SJCRH30 (cell line): Measurements from ENCODE around the gene PREX1. TPM values are rescaled to one million over a fixed set of nuclear protein-coding genes. Genes with fewer than 3 reads are reported as not detected.
A peak's percentile ranks its signal among the peaks of the same experiment; 100 is the strongest.

Experiments
- DNase-seq, 2 experiments: peaks; one replicate each; pipeline ENCODE4 v3.0.0-alpha.2; 2015 to 2020
- H3K27ac ChIP-seq: fragments of 250-450 bp; sonication (Bioruptor Pico); 2 replicates; pipeline ENCODE4 v1.5.1; 2020; ENCODE audit warnings: mild to moderate bottlenecking, moderate library complexity
- H3K27me3 ChIP-seq: fragments of 250-450 bp; sonication (Bioruptor Pico); 2 replicates; pipeline ENCODE4 v1.5.1; 2020; ENCODE audit warnings: mild to moderate bottlenecking, moderate library complexity
- H3K36me3 ChIP-seq: fragments of 250-450 bp; sonication (Bioruptor Pico); 2 replicates; pipeline ENCODE4 v1.5.1; 2020; ENCODE audit warnings: mild to moderate bottlenecking, moderate library complexity
- H3K4me1 ChIP-seq: fragments of 250-450 bp; sonication (Bioruptor Pico); 2 replicates; pipeline ENCODE4 v1.5.1; 2020; ENCODE audit warnings: mild to moderate bottlenecking, moderate library complexity
- H3K4me3 ChIP-seq: fragments of 250-450 bp; sonication (Bioruptor Pico); 2 replicates; pipeline ENCODE4 v1.5.1; 2020; ENCODE audit warnings: mild to moderate bottlenecking, moderate library complexity
- H3K9me3 ChIP-seq: fragments of 250-450 bp; sonication (Bioruptor Pico); replicated peaks from 2 replicates; pipeline ENCODE4 v1.5.1; 2020; ENCODE audit warnings: mild to moderate bottlenecking, moderate library complexity
- total RNA-seq: library from RNA; depleted of rRNA; stranded (reverse); fragments of >200 nt; shearing (Covaris generic); gene quantifications from 2 replicates; pipeline ENCODE4 v1.2.3, GENCODE V29; 2014

The PREX1 gene
- total RNA-seq, 1 experiment from 2014 or later = 88.9 TPM

- Histone ChIP-seq H3K36me3 (peaks cover 5% of the 10 kb centered on the region; the same call in 1 of the 2 replicates), H3K27ac (no peak overlapping the region), H3K27me3 (no peaks in the 10 kb centered on the region), H3K9me3 (no peaks in the 10 kb centered on the region), H3K4me1 (peaks cover 12% of the 10 kb centered on the region), H3K4me3 (no peak overlapping the region)
- DNase-seq = no peak
These were observed 113.0 kb downstream of the PREX1 start for GRCh38 chr20:48714764-48715163.

- Histone ChIP-seq H3K4me1 (no peaks in the 10 kb centered on the region), H3K27me3 (no peaks in the 10 kb centered on the region), H3K27ac (no peak overlapping the region), H3K36me3 (peaks cover 5% of the 10 kb centered on the region; the same call in 1 of the 2 replicates), H3K9me3 (no peaks in the 10 kb centered on the region), H3K4me3 (no peak overlapping the region)
- no peak for DNase-seq
These were observed 115.9 kb downstream of the PREX1 start for GRCh38 chr20:48711696-48712464.

- H3K4me1 ChIP-seq = no peaks in the 10 kb centered on the region
- no peaks in the 10 kb centered on the region for H3K9me3 ChIP-seq
- DNase-seq = no peak
- peaks cover 10% of the 10 kb centered on the region for H3K36me3 ChIP-seq
- no peak overlapping the region for H3K4me3 ChIP-seq
- H3K27ac ChIP-seq = no peak overlapping the region
- H3K27me3 ChIP-seq = no peaks in the 10 kb centered on the region
These were observed 116.8 kb downstream of the PREX1 start for GRCh38 chr20:48711044-48711428.

- no peak overlapping the region for H3K4me3 ChIP-seq
- DNase-seq = no peak
- no peaks in the 10 kb centered on the region for H3K9me3 ChIP-seq
- H3K27me3 ChIP-seq = no peaks in the 10 kb centered on the region
- H3K4me1 ChIP-seq = no peaks in the 10 kb centered on the region
- peaks cover 10% of the 10 kb centered on the region for H3K36me3 ChIP-seq
- no peak overlapping the region for H3K27ac ChIP-seq
These were observed 117.3 kb downstream of the PREX1 start for GRCh38 chr20:48710341-48711043.

- no peak overlapping the region for H3K27ac ChIP-seq
- peak in 1 of 2 experiments; percentile 28 for DNase-seq
- no peak overlapping the region for H3K4me3 ChIP-seq
- no peaks in the 10 kb centered on the region for H3K9me3 ChIP-seq
- H3K4me1 ChIP-seq = no peaks in the 10 kb centered on the region
- H3K27me3 ChIP-seq = no peaks in the 10 kb centered on the region
- H3K36me3 ChIP-seq = peaks cover 10% of the 10 kb centered on the region
These were observed 118.1 kb downstream of the PREX1 start for GRCh38 chr20:48709744-48710143.

- Histone ChIP-seq H3K36me3 (peaks cover 10% of the 10 kb centered on the region), H3K9me3 (no peaks in the 10 kb centered on the region), H3K4me1 (no peaks in the 10 kb centered on the region), H3K27me3 (no peaks in the 10 kb centered on the region), H3K4me3 (no peak overlapping the region), H3K27ac (no peak overlapping the region)
- no peak for DNase-seq
These were observed 118.6 kb downstream of the PREX1 start for GRCh38 chr20:48709058-48709691.

- DNase-seq = no peak
- Histone ChIP-seq H3K9me3 (no peaks in the 10 kb centered on the region), H3K27me3 (no peaks in the 10 kb centered on the region), H3K4me1 (no peaks in the 10 kb centered on the region), H3K27ac (no peak overlapping the region), H3K4me3 (no peak overlapping the region), H3K36me3 (peaks cover 10% of the 10 kb centered on the region)
These were observed 119.2 kb downstream of the PREX1 start for GRCh38 chr20:48708630-48709029.

GRCh38 chr20:48708116-48708515, 119.7 kb downstream of the PREX1 start:
- Histone ChIP-seq H3K27me3 (no peaks in the 10 kb centered on the region), H3K4me1 (no peaks in the 10 kb centered on the region), H3K36me3 (peaks cover 10% of the 10 kb centered on the region), H3K27ac (no peak overlapping the region), H3K9me3 (no peaks in the 10 kb centered on the region), H3K4me3 (no peak overlapping the region)
- no peak for DNase-seq

GRCh38 chr20:48706710-48707365, 121.0 kb downstream of the PREX1 start:
- Histone ChIP-seq H3K27ac (no peak overlapping the region), H3K4me1 (no peaks in the 10 kb centered on the region), H3K9me3 (no peaks in the 10 kb centered on the region), H3K27me3 (no peaks in the 10 kb centered on the region), H3K36me3 (peaks cover 10% of the 10 kb centered on the region), H3K4me3 (no peak overlapping the region)
- DNase-seq = no peak

- no peak for DNase-seq
- Histone ChIP-seq H3K27ac (no peak overlapping the region), H3K4me3 (no peak overlapping the region), H3K4me1 (no peaks in the 10 kb centered on the region), H3K9me3 (no peaks in the 10 kb centered on the region), H3K27me3 (no peaks in the 10 kb centered on the region), H3K36me3 (peaks cover 10% of the 10 kb centered on the region)
These were observed 121.6 kb downstream of the PREX1 start for GRCh38 chr20:48706116-48706656.

GRCh38 chr20:48705240-48706115, 122.3 kb downstream of the PREX1 start:
- no peak for DNase-seq
- Histone ChIP-seq H3K27ac (no peak overlapping the region), H3K4me3 (no peak overlapping the region), H3K9me3 (no peaks in the 10 kb centered on the region), H3K27me3 (no peaks in the 10 kb centered on the region), H3K36me3 (peaks cover 15% of the 10 kb centered on the region), H3K4me1 (no peaks in the 10 kb centered on the region)

- H3K4me3 ChIP-seq = no peak overlapping the region
- no peak for DNase-seq
- H3K4me1 ChIP-seq = no peaks in the 10 kb centered on the region
- no peaks in the 10 kb centered on the region for H3K27me3 ChIP-seq
- H3K27ac ChIP-seq = no peak overlapping the region
- no peaks in the 10 kb centered on the region for H3K9me3 ChIP-seq
- peaks cover 20% of the 10 kb centered on the region for H3K36me3 ChIP-seq
These were observed 123.0 kb downstream of the PREX1 start for GRCh38 chr20:48704761-48705160.

GRCh38 chr20:48703511-48704219, 124.1 kb downstream of the PREX1 start:
- Histone ChIP-seq H3K27ac (no peak overlapping the region), H3K4me1 (peaks cover 2% of the 10 kb centered on the region), H3K36me3 (peaks cover 22% of the 10 kb centered on the region), H3K9me3 (no peaks in the 10 kb centered on the region), H3K4me3 (no peak overlapping the region), H3K27me3 (no peaks in the 10 kb centered on the region)
- no peak for DNase-seq
